ENCODE results near the gene ANKRD36C.
"Not testable (repeated sequence)": the region's sequence is repeated elsewhere in the genome, so short reads cannot be mapped to it uniquely, and the experiment has no call there.

DNA sequence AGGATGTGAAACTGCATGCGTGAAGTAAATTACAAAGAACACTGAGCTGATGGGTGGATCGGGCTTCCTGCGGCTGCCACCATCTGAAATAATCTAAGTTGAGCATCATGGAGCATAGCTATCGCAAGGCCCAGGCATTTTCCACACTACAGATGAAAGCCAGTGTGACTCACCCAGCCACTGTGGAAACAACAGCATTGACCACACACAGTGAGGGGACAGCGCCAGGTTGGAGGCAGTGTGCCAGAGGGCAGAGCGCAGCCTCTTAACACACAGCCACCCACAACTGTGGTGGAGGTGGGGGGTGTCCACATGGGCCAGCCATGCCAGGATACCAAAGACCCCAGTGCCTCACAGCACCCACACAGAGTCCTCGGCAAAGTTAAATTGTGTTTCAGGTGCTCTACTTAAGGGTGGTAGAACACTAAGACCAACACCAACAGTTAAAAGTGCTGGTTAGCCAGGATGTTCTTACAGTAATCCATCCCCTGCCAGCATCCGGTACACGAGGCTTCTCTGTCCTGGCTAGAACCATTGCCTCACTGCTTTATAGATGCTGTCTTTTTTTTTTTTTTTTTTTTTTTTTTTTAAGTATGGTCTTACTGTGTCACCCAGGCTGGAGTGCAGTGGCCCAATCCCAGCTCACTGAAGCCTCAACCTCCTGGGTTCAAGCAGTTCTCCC lies 28.4 kb upstream of the ANKRD36C start:
- not testable (repeated sequence) for TF ChIP-seq ZNF274 (IDR thresholded peaks at IDR 0.05; ENCODE audit: low read depth, low read length); SUZ12 (IDR thresholded peaks at IDR 0.05; ENCODE audit: extremely low read depth, insufficient read depth, insufficient read length)
